GM21723 (cell line): ENCODE results near the gene CYP26C1.

Source experiments
- ATAC-seq: cut with Tn5 transposase; IDR thresholded peaks from one replicate; pipeline ENCODE4 v1.9.1; 2021; ENCODE audit warnings: mild to moderate bottlenecking, moderate library complexity; ENCODE audit not compliant: unreplicated experiment

The CYP26C1 gene

DNA sequence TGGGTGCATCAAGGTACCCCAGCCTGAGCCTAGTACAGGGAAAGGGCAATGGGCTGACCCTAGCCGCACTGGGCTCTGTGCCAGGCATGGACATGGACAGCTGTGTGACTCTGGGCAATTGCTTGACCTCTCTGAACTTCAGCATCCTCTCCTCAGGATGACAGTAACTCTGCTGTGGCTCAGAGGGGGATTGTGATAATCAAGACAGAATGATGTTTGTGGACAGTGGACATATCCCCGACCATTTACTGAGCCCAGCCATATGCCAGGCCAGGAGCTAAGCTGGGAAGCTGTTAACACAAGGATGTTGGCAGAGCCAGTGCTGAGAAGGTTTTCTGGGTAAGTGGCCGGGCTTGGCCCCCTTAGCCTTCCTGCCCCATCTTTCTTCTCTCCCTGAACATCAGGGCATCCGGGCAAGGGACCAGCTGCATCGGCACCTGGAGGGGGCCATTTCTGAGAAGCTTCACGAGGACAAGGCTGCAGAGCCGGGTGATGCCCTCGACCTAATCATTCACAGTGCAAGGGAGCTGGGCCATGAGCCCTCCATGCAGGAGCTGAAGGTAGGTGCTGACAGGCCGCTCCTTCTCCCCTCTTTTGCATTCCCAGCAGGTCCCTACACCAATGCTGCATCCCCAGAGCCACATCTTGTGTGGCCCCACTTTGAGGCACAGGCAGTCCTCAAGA, 3.5 kb downstream of the CYP26C1 start:
- ATAC-seq, result no peak

DNA sequence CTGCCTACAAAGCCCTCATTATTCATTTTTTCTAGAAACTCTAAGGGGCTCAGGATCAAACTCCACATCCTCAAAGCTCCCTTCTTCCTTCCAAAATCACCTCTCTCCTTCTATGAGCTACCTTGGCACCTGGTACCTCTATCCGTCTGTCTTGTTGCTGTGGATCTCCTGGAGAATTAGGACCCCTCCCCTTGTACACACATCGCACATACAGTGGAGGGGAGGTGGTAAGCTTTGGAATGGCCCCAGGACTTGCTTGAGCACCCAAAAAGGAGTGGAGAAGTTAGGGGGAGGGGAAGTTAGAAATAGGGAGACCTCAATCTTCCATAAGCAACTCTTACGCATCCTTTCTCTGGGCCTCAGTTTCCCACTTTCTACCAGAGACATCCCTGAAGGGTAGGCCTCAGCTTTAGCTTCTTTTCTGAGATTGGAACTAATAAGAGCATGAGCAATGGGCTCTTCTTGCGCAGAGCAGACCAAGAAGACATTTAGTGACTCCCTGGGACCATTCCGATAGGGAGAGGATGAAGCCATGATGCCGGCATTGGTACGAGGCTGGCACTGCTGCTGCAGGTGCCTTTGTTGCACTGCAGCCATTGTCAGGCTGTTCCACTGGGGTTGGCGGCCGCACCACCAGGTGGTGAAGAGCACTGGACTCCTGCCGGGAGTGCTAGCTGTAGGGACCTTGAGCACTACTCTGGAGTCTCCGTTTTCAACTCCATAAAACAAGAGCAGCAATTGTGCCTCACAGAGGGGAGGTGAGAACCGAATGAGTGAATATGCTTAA, 4.5 kb downstream of the CYP26C1 start:
- no peak for ATAC-seq

DNA sequence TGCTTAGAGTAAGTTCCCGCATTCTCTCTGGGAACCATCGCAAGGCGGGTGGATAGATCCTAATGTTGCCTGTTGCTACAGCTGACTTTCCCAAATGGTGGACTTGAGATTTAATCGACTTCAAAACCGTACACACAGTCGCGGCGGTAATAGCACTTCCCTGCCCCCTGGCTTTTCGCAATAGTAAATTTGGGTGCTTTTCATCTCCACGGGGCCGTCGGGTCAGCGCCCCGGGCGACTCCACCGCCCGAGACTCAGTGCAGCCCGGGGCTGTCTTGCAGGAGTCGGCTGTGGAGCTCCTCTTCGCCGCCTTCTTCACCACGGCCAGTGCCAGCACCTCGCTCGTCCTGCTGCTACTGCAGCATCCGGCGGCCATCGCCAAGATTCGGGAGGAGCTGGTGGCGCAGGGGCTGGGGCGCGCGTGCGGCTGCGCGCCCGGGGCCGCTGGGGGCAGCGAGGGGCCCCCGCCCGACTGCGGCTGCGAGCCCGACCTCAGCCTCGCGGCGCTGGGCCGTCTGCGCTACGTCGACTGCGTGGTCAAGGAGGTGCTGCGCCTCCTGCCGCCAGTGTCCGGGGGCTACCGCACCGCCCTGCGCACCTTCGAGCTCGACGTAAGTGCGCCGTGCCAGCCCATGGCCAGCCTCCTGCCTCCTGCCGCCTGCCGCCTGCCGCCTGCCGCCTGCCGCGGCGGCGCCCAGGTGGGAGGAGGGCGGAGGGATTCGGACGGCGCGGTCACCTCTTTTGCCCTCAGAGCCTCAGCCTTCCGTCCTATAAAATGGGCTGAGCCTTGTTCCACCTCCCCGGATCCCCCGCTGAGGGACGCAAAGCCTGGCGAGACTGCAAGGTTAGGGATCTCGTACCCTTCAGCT, 5.3 kb downstream of the CYP26C1 start:
- no peak for ATAC-seq

DNA sequence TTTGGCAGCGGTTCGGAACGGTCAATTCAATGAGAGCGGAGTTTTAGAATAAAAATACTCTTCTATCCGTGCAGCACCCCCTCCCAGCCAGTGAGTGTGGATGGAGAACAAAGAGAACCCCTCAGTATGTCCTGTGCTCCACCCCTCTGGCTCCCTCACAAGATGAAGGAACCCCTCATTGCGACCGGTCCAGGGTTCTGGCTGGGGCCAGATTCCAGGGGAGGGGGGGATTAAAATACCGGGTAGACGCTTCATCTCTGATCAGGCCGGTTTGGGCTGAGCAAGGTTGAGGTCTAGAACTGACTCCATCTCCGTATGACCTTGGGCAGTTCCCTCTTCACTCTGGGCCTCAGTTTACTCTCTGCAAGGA, 5.9 kb downstream of the CYP26C1 start:
- no peak for ATAC-seq

DNA sequence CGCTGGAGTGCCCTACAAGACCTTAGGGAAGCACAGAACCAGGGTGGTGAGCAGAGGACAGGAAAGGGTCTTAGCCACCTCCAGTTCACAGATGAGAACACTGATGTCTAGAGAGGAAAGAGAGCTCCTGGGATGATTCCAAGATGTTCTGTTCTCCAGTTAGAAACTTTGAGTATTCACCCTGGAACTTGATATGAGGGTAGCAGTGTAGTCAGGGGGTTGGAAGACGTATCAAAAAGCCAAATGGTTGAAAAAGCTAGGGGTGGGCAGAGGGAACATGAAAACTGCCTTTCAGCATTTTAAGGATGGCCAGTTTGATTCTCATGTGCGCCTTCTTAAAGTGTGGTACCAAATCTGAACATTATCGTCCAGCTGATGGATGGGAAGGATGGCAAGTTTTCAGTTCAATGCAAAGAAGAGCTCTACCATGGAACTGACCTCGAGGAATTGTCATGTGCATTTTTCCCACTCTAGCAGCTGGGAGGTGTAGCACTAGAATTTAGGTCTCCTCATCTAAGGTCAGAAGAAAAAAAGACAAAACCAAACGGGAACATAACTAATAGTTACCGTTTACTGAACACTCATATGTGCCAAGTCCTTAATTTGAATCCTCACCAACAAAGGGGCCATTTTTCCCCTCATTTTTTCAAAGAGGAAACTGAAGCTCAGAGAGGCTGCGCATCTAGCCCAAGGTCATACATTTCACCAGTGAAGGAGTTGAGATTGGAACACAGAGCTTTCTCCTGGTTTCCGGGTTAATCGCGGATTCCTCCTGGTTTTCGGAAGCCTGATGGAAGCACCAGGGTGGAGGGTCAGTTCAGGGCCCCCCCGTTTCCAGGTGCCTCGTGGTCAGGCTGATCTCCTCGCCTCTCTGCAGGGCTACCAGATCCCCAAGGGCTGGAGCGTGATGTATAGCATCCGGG, 7.1 kb downstream of the CYP26C1 start:
- ATAC-seq, result no peak

DNA sequence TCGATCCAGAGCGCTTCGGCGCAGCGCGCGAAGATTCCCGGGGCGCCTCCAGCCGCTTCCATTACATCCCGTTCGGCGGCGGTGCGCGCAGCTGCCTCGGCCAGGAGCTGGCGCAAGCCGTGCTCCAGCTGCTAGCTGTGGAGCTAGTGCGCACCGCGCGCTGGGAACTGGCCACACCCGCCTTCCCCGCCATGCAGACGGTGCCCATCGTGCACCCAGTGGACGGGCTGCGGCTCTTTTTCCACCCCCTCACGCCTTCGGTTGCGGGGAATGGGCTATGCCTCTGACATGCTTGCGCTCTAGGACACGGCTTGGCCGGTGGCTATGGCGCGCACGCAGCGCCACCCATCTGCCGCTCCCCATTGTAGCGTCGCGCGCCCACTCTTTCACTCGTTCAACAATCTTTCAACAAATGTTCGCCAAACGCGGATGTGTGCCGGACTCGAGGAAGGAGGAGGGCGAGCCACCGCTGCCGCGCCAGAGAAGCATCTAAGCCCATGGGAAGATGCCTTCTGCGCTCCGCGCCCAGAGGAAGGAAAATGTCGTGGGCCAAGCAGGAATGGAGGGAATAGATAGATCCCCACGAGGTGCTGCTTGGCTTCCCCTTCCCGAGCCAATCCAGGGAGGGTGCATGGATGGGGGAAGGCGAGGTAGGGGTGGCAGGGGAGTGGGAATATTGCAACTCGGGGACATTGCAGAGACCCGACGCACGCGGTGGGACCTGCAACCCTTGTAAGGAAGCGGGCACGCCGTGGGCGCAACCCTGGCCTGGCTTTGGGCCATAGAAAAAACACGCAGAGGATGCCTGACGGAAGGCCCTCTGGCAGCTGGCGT, 8.0 kb downstream of the CYP26C1 start:
- ATAC-seq, result no peak

DNA sequence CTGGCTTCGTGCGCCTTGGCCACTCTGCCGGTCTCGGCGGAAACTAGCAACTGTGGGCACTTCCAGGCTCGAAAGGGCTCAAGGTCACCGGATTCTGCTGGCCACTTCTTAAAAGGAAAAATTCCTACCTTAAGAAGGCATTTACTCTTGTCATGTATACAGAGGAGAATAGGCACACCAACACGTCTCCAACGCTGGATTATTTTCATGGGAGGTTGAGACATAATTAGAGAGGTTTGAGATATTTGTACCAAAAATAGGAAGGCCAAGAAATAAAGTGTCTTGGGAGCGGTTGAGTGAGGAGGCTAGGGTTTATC, 8.6 kb downstream of the CYP26C1 start:
- no peak for ATAC-seq

DNA sequence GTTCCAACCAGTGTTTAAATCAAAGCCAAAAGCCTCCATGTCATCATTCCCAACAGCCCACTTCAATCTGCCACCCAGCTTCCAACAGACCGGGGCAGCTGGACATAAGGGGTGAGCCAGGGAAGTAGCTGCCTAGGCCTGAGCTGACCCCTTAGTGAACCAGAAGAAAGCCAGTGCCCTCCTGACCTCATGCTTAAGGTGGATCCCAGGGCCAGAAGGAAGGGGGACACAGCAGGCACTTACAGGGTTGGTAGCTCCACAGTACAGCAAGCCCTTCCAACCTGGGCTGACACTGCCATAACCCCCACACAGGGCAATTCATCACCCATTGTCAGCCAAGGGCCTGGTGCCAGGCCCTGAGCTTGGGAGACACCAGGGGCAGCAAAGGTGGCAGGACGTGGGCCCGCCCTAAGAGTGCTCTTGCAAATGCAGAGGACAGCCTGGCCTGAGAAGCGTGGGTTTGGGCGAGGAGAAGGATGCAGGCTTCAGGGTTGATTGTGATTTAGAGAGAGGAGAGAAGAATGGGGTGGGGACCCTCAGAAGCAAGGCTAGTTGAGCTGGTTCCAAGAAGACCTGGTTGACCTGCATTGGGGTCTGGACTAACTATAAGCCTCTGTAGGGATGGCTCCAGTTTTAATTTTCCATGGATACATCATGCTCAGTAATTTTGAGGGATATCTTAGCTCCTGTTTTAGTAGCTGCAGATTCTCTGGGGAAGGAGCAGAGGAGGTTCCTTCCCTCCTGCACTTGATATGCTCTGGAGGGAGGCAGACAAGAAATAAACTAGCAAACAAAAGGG, 10.0 kb downstream of the CYP26C1 start:
- no peak for ATAC-seq

DNA sequence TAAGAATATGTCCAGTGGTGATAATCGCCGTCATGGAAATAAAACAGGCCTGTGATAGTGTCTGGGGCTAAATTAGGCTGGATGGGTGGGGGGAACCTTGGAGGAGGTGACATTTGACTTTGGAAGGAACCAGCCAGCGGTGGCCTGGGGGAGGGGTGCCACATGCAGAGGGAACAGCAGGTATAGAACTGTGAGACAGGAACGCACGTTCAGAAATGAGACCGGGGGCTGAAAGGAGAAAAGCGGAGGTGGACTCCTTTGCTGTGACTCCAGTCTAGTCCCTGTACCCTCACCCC, 10.5 kb downstream of the CYP26C1 start:
- no peak for ATAC-seq

DNA sequence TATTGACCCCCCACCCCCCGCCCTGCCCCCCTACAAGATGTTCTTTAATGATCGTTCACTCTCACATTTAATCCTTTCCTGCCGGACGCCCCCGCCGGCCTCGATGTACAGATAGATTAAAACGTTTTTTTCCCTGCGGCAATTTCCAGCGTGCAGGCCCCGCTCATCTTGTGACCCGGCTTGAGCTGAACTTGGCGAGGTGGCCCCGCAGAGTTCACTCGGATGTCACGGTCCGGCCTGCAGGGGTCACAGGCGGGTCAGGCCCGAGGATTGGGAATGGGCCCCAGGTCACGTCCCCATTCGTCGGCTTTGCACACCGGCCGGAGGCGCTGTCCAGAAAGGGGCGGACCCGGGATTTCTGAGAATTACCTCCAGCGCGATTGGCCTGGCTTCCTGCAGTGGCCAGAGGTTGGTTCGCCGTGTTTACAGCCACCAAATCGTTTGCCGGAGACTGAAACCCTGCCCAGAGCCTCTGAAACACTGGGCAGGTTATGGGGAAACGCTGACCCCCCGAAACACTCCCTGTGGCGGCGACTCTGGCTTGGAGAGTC, 11.2 kb downstream of the CYP26C1 start:
- ATAC-seq, result no peak

DNA sequence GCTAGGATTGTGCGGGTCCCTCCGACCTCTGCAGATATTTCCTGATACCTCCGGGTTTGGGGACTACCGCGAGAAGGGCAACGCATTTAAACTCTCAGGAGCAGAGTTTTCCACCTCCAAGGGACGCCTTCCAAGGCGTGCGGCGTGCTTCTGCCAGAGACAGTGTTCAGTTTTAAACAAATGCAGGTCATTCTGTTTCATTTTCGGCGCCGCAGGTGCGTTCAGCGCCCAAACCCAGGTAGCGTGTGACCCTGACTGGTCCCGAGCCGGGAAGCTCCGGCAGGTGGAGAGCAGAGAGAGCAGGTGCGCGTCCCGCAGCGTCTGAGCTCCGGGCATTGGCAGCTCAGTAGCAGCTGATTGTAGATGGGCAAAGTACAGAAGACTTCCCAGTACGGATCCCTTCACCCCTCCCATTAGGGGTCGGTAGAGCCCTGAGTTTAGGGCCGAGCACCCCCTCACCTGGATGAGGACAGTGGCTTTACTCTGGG, 11.7 kb downstream of the CYP26C1 start:
- no peak for ATAC-seq

DNA sequence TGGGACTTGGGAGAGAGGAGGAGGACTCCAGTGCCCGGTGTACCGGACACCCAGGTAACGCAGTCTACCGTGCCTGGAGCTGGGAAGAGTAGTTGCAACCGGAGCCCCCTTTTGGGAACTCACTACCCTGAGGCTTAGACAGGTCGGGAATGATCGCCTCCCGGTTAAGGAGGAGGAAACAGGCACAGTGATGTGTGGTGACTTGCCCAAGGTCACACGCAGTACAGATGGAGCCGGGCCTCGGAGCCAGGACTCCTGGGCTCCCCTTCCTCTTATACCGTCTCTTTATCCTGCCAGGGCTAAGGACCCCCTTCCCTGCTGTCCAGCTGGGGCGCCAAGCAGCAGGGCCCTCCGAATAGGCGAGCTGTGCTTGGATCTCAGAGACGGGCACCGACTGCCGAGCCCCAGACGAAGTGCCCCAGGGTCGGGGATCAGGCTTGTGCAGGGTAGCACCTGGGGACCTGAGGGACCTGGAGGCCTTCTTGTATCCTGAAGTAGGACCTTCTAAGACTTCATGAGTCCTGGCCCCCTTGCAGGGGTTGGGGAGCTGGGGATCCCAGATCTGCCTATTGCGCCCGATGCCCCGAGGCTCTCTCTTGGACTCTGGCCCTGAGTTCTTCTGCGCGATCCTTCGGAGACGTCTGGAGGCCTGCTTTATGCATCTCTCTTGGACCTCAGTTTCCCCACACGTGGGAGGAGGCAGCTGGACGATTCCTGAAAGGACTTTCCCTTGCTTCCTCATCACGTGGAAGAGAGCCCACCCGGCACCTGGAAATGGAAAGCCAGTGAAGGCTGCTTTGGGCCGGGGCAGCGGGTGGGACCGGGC, 12.3 kb downstream of the CYP26C1 start:
- ATAC-seq, result no peak

DNA sequence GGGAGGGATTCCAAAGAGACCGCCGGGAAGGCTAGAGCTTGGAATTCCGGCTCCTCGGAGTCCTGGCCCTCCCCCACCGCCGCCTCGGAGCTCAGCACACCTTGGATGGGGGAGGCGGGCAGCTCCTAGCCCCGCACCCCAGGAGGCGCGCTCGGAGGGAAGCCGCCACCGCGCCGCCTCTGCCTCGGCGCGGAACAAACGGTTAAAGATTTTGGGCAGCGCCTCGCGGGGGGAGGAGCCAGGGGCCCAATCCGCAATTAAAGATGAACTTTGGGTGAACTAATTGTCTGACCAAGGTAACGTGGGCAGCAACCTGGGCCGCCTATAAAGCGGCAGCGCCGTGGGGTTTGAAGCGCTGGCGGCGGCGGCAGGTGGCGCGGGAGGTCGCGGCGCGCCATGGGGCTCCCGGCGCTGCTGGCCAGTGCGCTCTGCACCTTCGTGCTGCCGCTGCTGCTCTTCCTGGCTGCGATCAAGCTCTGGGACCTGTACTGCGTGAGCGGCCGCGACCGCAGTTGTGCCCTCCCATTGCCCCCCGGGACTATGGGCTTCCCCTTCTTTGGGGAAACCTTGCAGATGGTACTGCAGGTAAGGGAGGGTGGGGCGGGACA, 13.0 kb downstream of the CYP26C1 start, which contains the start of gene CYP26A1:
TSS of gene CYP26A1 (plus strand) at position 355 of the 608 bp plus-strand sequence. CDS start at position 397, 42 bp downstream.
- ATAC-seq, result no peak

DNA sequence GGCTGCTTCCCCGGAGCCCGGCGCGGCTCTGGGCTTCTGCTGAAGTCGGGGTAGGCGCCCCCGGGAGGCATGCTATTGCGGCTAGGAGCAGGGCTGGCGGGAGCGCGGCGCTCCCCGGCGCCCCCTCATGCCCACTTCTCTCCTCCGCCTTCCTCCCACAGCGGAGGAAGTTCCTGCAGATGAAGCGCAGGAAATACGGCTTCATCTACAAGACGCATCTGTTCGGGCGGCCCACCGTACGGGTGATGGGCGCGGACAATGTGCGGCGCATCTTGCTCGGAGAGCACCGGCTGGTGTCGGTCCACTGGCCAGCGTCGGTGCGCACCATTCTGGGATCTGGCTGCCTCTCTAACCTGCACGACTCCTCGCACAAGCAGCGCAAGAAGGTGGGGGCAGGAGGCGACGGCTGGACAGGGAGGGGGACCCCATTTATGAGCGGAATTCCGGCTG, 13.6 kb downstream of the CYP26C1 start:
- ATAC-seq, result no peak

DNA sequence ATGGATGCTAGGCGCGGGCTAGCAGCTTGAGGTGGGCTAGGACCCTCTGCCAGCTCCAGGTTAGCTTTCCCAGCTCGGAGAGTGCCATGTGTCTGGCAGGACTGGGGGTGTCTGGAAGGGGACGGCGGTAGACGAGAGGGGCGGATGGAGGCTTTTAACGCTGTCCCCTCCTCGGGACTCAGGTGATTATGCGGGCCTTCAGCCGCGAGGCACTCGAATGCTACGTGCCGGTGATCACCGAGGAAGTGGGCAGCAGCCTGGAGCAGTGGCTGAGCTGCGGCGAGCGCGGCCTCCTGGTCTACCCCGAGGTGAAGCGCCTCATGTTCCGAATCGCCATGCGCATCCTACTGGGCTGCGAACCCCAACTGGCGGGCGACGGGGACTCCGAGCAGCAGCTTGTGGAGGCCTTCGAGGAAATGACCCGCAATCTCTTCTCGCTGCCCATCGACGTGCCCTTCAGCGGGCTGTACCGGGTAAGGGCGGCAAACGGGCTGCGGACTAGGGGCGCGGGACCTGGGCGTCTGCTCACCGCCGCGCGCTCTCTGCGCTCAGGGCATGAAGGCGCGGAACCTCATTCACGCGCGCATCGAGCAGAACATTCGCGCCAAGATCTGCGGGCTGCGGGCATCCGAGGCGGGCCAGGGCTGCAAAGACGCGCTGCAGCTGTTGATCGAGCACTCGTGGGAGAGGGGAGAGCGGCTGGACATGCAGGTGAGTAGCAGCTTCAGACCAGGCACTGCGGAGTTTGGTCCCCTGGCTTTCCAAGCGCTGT, 14.2 kb downstream of the CYP26C1 start:
- ATAC-seq, result no peak

DNA sequence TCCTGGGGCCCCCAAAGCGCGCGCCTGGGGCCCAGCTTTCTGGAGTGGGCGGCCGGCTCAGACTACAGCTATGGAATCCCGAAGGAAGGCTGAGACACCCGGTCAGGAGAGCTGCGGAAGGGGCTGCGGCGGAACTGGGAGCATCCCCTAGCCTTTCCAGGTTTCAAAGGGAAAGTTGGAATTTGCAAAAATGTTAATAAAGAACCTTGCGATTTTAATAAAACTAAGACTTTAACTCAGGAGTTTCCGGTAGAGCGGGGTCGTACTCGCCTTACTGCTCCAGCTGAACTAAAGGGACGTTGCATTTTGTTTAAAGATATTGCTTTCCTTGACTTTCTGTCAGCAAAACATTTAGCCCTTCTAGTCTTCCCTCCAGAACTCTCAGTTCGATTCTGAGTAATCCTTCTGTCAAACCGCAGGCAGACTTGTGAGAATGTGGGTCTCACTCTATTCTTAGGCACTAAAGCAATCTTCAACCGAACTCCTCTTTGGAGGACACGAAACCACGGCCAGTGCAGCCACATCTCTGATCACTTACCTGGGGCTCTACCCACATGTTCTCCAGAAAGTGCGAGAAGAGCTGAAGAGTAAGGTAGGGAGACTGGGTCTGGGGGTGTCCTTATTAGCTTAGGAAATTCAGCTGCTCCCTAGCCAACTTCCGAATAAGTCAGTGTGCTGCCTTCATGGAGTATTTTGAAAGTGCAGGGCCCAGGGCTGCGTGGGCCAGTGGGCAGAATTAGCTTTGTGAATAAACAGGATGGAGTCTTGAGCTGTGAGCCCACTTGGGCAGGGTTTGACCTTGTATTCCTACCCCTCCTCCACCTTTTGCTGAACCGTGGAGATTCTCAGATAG, 15.0 kb downstream of the CYP26C1 start:
- no peak for ATAC-seq
